ENCODE measurements around the gene PLEKHB2.
"Not testable (repeated sequence)": the region's sequence is repeated elsewhere in the genome, so short reads cannot be mapped to it uniquely, and the experiment has no call there.

The PLEKHB2 gene

GRCh38 chr2:131064589-131065512 lies 40.3 kb upstream of the PLEKHB2 start:
- no peak overlapping the region for H3K4me3 ChIP-seq (replicated peaks; ENCODE audit: low read depth, low read length)
- TF ChIP-seq CTCF (IDR thresholded peaks at IDR 0.05; ENCODE audit: low read length, missing control alignments) = no peak
- DNase-seq (ENCODE audit: low read depth) = no peak

- no peak for DNase-seq (ENCODE audit: low read depth)
- no peak for TF ChIP-seq CTCF (IDR thresholded peaks at IDR 0.05; ENCODE audit: low read length, missing control alignments)
- H3K4me3 ChIP-seq (replicated peaks; ENCODE audit: low read depth, low read length) = no peak overlapping the region
Measured at GRCh38 chr2:131067465-131068125, 37.5 kb upstream of the PLEKHB2 start.

GRCh38 chr2:131068172-131068571 lies 37.0 kb upstream of the PLEKHB2 start:
- DNase-seq (ENCODE audit: low read depth); H3K4me3 ChIP-seq (replicated peaks; ENCODE audit: low read depth, low read length): not testable (repeated sequence)

GRCh38 chr2:131075578-131075977 lies 29.6 kb upstream of the PLEKHB2 start:
- not testable (repeated sequence) for H3K4me3 ChIP-seq (replicated peaks; ENCODE audit: low read depth, low read length); DNase-seq (ENCODE audit: low read depth)

- TF ChIP-seq CTCF (IDR thresholded peaks at IDR 0.05; ENCODE audit: low read length, missing control alignments) = no peak
- no peak overlapping the region for H3K4me3 ChIP-seq (replicated peaks; ENCODE audit: low read depth, low read length)
- DNase-seq (ENCODE audit: low read depth) = peak; percentile 71
Measured at GRCh38 chr2:131076707-131077106, 28.4 kb upstream of the PLEKHB2 start.

GRCh38 chr2:131077182-131077846 lies 27.8 kb upstream of the PLEKHB2 start:
- no peak for DNase-seq (ENCODE audit: low read depth)
- H3K4me3 ChIP-seq (replicated peaks; ENCODE audit: low read depth, low read length) = no peak overlapping the region
- no peak for TF ChIP-seq CTCF (IDR thresholded peaks at IDR 0.05; ENCODE audit: low read length, missing control alignments)

GRCh38 chr2:131077966-131078365 lies 27.2 kb upstream of the PLEKHB2 start:
- TF ChIP-seq CTCF (IDR thresholded peaks at IDR 0.05; ENCODE audit: low read length, missing control alignments) = no peak
- no peak overlapping the region for H3K4me3 ChIP-seq (replicated peaks; ENCODE audit: low read depth, low read length)
- no peak for DNase-seq (ENCODE audit: low read depth)

- not testable (repeated sequence) for H3K4me3 ChIP-seq (replicated peaks; ENCODE audit: low read depth, low read length); DNase-seq (ENCODE audit: low read depth)
Measured at GRCh38 chr2:131079931-131080330, 25.2 kb upstream of the PLEKHB2 start.

Measured in fibroblast of pulmonary artery (primary cell).